NB4 (cell line): Measurements from ENCODE around the gene RTP3.

Source experiments
- MAX ChIP-seq: IDR thresholded peaks from 2 replicates; pipeline ENCODE4 v1.6.1; 2011; ENCODE audit warnings: low read depth, low read length
- MYC ChIP-seq: IDR thresholded peaks from 2 replicates; pipeline ENCODE4 v1.6.1; 2011; ENCODE audit warnings: low read depth, low read length
- POLR2A ChIP-seq: IDR thresholded peaks from 2 replicates; pipeline ENCODE4 v1.6.1; 2011; ENCODE audit warnings: mild to moderate bottlenecking; ENCODE audit not compliant: insufficient read length; ENCODE audit errors: extremely low read depth
- TF ChIP-seq, protein P1 (sequence below): IDR thresholded peaks from one replicate; pipeline ENCODE4 v1.5.1; 2012; ENCODE audit warnings: low read depth, low read length

DNA sequence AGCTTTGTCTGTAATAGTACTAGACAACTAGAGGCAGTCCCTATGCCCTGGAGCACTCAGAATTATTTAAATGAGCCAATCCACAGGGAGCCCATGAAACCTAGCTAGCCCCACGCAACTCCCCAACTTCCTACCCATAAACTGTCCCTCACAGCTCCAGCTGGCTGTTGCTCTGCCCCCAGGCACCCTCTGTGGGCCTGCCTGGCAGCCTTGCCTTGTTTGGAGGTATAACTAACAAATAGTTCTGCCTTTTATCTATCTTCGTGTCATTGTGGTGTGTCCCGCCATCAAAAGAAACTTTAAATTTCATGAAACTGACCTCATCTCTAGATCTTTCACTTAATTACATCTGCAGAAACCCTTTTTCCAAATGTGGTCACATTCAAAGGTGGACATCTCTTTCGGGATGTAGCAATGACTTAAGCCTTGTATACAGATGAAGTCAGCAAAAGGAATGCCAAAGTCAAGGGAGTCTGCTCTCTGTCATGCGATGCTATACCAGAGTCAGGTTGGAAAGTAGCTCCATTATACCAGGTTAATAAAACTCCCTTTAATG is 1.8 kb upstream of the RTP3 start:
- TF ChIP-seq, protein P1, sequence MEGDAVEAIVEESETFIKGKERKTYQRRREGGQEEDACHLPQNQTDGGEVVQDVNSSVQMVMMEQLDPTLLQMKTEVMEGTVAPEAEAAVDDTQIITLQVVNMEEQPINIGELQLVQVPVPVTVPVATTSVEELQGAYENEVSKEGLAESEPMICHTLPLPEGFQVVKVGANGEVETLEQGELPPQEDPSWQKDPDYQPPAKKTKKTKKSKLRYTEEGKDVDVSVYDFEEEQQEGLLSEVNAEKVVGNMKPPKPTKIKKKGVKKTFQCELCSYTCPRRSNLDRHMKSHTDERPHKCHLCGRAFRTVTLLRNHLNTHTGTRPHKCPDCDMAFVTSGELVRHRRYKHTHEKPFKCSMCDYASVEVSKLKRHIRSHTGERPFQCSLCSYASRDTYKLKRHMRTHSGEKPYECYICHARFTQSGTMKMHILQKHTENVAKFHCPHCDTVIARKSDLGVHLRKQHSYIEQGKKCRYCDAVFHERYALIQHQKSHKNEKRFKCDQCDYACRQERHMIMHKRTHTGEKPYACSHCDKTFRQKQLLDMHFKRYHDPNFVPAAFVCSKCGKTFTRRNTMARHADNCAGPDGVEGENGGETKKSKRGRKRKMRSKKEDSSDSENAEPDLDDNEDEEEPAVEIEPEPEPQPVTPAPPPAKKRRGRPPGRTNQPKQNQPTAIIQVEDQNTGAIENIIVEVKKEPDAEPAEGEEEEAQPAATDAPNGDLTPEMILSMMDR: no peak
- TF ChIP-seq POLR2A: no peak
- no peak for TF ChIP-seq MAX
- TF ChIP-seq MYC: no peak
